Endothelial cell of umbilical vein (primary cell): ENCODE data around the gene DCC.

Source experiments
- CTCF ChIP-seq, 2 donors: IDR thresholded peaks; 1 replicate in 1 of 2; 2 replicates in 1 of 2; pipeline ENCODE4 v1.5.1; 2011; ENCODE audit warnings: low read length in 2 of 2, mild to moderate bottlenecking in 2 of 2, moderate library complexity in 2 of 2, control low read depth in 1 of 2, inconsistent platforms in 1 of 2, low read depth in 1 of 2; ENCODE audit not compliant: insufficient read depth in 1 of 2; ENCODE audit errors: extremely low read depth in 1 of 2
- EZH2 ChIP-seq: IDR thresholded peaks from 2 replicates; pipeline ENCODE4 v1.6.1; 2012; ENCODE audit warnings: borderline replicate concordance, low read depth, mild to moderate bottlenecking, moderate library complexity, low read length, inconsistent platforms; ENCODE audit not compliant: severe bottlenecking
- JUN ChIP-seq: IDR thresholded peaks from 2 replicates; pipeline ENCODE4 v1.6.1; 2011; ENCODE audit warnings: borderline replicate concordance, low read depth; ENCODE audit not compliant: insufficient read length, insufficient read depth
- MYC ChIP-seq: IDR thresholded peaks from one replicate; pipeline ENCODE4 v1.6.1; 2011; ENCODE audit warnings: mild to moderate bottlenecking, low read depth, low read length
- POLR2A ChIP-seq: IDR thresholded peaks from 2 replicates; pipeline ENCODE4 v1.6.1; 2012; ENCODE audit warnings: low read depth, mild to moderate bottlenecking, control low read depth, low read length

GRCh38 chr18:53025247-53025646 lies 685.2 kb downstream of the DCC start:
- TF ChIP-seq CTCF (IDR thresholded peaks at IDR 0.05; ENCODE audit: extremely low read depth in 1 of 2, insufficient read depth in 1 of 2, low read depth in 1 of 2, low read length in 2 of 2) (no peak), MYC (no peak), POLR2A (no peak), JUN (no peak), EZH2 (no peak)
